Left kidney (tissue), 2 donors: ENCODE measurements around the gene AMFR. TPM values are rescaled to one million over a fixed set of nuclear protein-coding genes. Genes with fewer than 3 reads are reported as not detected.

Experiments used
- DNase-seq: peaks from one replicate; pipeline ENCODE4 v3.0.0-alpha.2; 2013
- polyA plus RNA-seq: library from polyadenylated mRNA; unstranded; fragments of 120-200 nt; gene quantifications from one replicate; pipeline ENCODE4 v1.2.1, GENCODE V29; 2013; ENCODE audit not compliant: insufficient read length

Gene AMFR
- polyA plus RNA-seq, 1 donor, result 143 TPM

- DNase-seq, result no peak
Measured at GRCh38 chr16:56363781-56364565, 61.4 kb downstream of the AMFR start.

- no peak for DNase-seq
Measured at GRCh38 chr16:56363181-56363716, 62.1 kb downstream of the AMFR start.

- no peak for DNase-seq
Measured at GRCh38 chr16:56362706-56363105, 62.6 kb downstream of the AMFR start.

GRCh38 chr16:56362057-56362655, 63.2 kb downstream of the AMFR start:
- no peak for DNase-seq

GRCh38 chr16:56360117-56361008, 65.0 kb downstream of the AMFR start:
- DNase-seq, result no peak

GRCh38 chr16:56357765-56358322, 67.5 kb downstream of the AMFR start:
- no peak for DNase-seq

DNA sequence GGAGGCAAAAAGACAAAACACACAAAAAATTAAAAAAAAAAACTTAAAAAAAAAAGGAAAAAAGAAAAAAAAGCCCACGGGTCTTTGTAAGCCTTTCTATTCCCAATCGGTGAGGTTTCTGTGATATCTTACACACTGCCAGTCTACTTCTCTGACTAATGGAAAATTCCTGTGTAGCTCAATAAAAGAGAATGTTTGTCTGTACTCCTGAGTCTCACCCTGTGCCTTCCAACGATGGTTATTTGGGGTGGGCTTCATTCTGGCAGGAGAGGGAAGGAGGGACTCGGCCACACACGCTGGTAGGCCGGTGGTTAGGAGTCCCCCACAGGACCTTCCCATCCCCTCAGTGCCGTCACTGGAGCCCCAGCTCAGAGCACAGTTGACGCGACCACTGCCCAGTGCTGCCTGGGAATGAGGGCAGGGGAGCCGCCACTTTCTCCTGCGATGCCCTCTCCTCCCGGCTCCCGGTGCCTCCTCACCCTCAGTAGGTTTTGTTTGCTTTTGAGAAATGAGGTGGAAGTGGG, 68.0 kb downstream of the AMFR start:
- DNase-seq, result no peak

DNA sequence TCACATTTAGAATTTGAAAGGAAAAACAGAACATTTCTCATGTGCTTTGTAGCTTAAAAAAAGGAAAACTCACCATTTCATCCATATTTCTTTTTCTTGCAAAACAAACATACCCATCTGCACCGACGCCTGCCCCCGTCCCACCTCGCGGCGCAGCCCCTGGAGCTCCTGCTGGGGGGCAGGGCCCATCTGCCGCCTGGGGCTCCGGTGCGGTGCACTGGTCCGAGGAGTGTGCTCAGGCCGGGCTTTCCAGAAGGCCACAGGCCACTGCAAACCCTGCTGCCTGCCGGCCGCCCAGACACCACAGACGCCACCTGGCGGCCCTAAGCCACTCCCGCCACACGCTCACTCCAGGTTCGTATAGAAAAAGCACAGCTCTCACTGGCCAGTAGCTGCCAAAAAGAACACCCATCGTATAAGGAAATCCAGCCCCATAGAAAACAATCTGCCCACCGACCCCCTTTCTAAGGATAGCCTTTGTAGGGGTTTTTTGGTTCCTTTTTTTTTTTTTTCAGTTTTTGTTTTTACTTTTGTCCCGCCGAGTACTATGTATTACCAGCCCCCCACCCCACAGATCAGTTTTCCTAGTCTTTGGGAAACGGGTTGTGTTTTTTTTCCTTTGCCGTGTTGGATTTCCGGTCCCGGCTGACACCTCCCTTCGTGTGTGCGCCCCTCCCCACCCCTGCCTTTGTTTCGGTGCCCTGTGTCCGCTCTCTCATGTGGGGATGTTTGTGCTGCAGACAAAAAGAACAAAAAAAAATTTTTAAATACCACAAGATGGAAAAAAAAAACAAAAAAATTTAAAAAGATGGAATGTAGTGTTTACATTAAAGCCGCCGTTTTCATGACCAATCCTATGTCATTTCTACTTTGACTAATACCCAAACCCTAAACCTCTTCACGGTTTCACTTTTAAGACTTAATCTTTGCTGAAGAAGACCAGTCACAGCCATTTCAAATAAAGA, 68.8 kb downstream of the AMFR start:
- DNase-seq, result peak; percentile 84

GRCh38 chr16:56355786-56356275, 69.5 kb downstream of the AMFR start:
- DNase-seq, result no peak

- DNase-seq, result no peak
Measured at GRCh38 chr16:56355221-56355620, 70.1 kb downstream of the AMFR start.

DNA sequence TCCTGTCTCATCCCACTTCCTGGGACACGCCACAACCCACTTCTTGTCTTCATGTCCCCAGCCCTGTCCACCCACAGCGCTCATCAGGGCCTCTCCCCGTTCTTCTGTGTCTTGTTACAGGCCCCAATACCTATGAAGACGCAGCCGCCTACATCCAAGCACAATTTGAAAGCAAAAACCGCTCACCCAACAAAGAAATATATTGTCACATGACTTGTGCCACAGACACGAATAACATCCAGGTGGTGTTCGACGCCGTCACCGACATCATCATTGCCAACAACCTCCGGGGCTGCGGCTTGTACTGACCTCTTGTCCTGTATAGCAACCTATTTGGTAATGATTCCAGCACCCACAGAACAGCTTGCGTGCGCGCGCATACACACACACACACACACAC, 70.6 kb downstream of the AMFR start:
- no peak for DNase-seq

DNA sequence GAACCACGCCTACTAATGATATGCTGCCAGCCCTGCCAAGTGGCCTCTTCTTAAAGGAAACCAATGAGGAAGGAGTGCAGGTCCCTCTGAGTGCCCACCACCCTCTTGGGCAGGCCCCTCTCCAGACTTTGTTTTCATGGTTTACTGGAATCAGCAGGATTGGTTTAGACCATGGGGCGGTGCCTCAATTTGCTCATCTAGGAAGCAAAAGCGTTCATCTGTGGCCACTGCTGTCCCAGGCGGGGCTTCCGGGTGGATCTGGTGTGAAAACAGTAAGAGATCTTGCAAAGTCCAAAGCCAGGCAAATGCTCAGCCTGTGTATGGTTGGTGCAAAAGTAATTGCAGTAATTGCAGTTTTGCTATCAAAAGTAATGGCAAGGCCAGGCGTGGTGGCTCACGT, 71.3 kb downstream of the AMFR start:
- DNase-seq, result no peak

- no peak for DNase-seq
Measured at GRCh38 chr16:56353054-56353921, 72.1 kb downstream of the AMFR start.

DNA sequence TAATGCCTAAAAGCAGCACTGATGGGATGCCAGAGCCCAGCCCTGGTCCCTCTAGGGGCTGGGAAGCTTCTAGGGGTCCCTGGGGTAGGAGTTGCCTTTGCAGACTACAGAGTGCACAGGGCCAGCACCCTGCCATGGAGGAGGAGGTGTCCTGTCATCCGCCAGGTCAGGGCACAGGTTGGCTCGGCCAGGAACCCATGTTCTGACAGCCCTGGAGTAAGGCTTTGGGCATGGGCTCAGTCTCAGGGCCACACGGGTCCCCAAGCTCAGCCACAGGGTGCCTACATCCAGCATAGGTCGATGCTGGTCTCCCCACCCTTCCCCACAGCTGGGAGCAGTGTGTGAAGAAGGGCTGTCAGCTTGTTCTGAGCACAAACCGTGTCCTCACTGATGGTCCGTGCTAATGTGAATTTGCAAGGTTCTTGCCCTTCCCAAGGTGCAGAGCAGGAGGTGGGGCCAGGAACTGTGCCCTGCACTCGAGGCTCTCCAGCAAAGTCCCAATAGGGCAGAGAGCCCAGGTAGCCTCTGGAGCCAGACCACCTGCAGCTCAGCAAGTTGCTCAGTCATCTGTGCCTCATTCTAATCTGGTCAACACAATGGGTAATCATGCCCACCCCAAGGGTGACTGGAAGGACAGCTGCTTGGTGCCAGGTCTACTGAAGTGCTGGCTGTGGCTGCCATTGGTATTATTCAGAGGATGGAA, 72.8 kb downstream of the AMFR start:
- DNase-seq, result no peak

GRCh38 chr16:56351481-56351880, 73.9 kb downstream of the AMFR start:
- no peak for DNase-seq

DNA sequence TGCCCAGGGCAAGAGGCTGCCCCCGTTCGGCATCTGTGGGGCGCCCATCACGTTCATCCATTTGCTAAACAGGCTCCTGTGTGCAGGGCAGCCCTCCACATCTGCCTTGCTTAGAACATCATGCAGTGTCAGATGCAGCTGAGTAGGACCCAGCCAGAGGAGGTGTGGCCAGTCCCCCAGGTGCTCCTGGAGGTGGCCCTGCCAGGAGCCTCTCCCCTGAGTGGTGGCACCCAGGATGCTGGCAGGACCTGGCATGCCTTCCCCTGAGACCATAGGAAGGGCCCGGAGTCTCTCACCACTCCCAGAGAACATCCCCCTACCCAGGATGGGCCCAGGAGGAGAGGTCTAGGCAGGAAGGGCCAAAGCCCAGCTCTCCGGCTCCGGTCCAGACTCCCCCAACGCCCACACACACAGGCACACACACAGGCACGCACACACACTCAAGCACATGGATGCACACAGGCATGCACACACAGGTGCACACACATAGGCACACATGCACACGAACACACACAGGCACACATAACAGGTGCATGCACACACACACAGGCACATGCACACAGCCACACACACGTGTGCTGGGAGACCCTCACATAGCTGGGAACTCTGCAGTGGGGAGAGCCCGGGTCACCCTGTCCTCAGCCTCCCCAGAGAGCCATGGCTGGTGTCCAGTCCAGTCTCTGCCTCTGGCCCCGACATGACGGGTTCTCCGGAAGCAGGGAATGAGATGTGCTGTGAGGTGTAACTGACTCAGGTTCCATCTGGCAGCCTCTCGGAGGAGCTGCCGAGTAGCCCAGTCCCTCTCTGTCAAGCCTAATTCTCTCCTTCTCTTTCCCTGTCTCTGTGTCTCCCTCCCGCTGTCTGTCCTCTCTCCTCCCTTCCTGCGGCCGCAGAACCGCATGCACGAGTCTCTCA, 74.6 kb downstream of the AMFR start:
- no peak for DNase-seq

DNA sequence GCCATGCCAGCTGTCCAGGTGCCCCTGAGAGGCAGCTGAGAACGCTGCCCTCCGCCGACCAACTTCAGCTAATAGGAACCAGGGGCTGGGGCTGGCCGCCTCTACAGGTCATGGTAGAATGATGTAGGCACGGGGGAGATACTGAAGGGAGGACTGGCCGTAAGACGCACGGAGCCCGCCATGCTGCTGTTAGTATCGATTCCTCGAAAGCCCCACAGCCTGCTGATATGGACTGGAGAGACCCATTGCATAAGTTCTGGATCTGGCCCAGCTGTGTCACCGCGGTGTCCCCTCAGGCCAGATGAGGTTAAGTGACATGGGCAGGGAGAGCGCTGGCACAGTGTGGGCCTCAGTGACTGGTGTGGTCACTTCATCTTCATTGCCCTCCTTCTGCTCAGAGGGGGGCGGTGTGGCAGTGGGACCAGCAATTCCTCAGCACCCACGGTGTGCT, 75.6 kb downstream of the AMFR start:
- no peak for DNase-seq

DNA sequence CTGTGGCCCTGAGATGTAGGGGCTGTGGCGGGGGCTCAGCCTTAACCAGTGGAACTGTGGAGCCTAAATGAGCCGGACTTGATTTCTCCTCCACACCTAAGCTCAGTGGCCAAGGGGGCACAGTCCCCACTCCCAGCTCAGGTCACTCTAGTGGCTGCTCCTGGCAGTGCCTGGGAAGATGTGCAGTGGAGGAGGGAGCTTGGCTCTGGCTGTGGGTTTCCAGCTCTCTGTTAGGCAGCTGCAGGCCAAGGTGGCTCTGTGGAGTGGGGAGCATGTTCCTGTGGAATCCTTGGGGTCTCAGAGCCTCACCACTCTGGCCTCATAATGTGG, 76.3 kb downstream of the AMFR start:
- DNase-seq, result no peak
